Type B pancreatic cell (in vitro differentiated cells): ENCODE measurements around the gene DHX8. TPM values are rescaled to one million over a fixed set of nuclear protein-coding genes. Genes with fewer than 3 reads are reported as not detected.
A peak's percentile ranks its signal among the peaks of the same experiment; 100 is the strongest.
"Not testable (repeated sequence)": the region's sequence is repeated elsewhere in the genome, so short reads cannot be mapped to it uniquely, and the experiment has no call there.

Experiments used
- DNase-seq: peaks from one replicate; pipeline ENCODE4 v3.0.0; 2021; ENCODE audit warnings: mixed read lengths; ENCODE audit not compliant: unreplicated experiment; ENCODE audit errors: extremely low spot score
- H3K27ac Mint-ChIP-seq: 2 replicates; pipeline ENCODE4 v1.8.0; 2021; ENCODE audit warnings: mild to moderate bottlenecking, mixed read lengths
- H3K27me3 Mint-ChIP-seq: 2 replicates; pipeline ENCODE4 v1.8.0; 2021; ENCODE audit warnings: mixed read lengths
- H3K36me3 Mint-ChIP-seq: 2 replicates; pipeline ENCODE4 v1.8.0; 2021; ENCODE audit warnings: mixed read lengths
- H3K4me1 Mint-ChIP-seq: one replicate; pipeline ENCODE4 v1.8.0; 2021; ENCODE audit warnings: mixed read lengths; ENCODE audit not compliant: unreplicated experiment
- H3K4me3 Mint-ChIP-seq: 2 replicates; pipeline ENCODE4 v1.8.0; 2021; ENCODE audit warnings: mild to moderate bottlenecking, mixed read lengths
- H3K9me3 Mint-ChIP-seq: 2 replicates; pipeline ENCODE4 v1.8.0; 2021; ENCODE audit warnings: mixed read lengths
- total RNA-seq: library from RNA; stranded (reverse); gene quantifications from 2 replicates; pipeline ENCODE4 v1.2.1, GENCODE V29; 2021; ENCODE audit warnings: low replicate concordance
- TF ChIP-seq, protein P1 (sequence below): fragments of 200-600 bp; sonication (generic); conservative IDR thresholded peaks from 2 replicates; pipeline ENCODE4 v1.5.0; 2021; ENCODE audit warnings: antibody characterized with exemption, mild to moderate bottlenecking

Gene DHX8
- total RNA-seq, 1 donor from 2014 or later, result 56.8 TPM

DNA sequence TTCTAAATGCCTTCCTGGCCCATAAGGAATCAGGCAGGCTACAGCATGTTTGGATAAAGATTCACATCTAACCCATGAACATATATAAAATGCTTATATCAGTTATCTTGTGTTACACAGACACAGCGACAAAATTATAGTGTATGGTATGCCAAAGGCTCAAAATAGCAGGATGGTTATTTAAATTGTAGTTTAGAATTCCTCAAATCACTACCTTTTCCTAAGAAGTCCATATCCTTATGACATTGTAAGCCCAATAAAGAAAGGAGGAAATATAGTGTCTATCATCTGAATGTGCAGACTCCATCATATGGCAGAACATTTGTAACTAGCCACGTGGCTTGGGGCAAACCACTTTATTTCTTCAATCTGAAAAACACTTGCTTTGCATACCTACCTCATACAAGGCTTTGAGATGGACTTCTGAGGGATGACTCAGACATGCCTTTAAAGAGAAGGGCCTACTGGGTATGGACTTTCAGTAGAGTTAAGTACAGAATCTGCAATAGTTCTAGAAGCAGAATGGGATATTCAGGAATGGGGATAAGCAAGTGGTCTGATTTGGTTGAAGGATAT lies 12.1 kb upstream of the DHX8 start:
- Mint-ChIP-seq H3K4me3 (no peak overlapping the region), H3K27ac (no peak overlapping the region), H3K27me3 (no peaks in the 10 kb centered on the region), H3K9me3 (no peaks in the 10 kb centered on the region), H3K4me1 (peaks cover 19% of the 10 kb centered on the region), H3K36me3 (no peaks in the 10 kb centered on the region)
- TF ChIP-seq, protein P1, sequence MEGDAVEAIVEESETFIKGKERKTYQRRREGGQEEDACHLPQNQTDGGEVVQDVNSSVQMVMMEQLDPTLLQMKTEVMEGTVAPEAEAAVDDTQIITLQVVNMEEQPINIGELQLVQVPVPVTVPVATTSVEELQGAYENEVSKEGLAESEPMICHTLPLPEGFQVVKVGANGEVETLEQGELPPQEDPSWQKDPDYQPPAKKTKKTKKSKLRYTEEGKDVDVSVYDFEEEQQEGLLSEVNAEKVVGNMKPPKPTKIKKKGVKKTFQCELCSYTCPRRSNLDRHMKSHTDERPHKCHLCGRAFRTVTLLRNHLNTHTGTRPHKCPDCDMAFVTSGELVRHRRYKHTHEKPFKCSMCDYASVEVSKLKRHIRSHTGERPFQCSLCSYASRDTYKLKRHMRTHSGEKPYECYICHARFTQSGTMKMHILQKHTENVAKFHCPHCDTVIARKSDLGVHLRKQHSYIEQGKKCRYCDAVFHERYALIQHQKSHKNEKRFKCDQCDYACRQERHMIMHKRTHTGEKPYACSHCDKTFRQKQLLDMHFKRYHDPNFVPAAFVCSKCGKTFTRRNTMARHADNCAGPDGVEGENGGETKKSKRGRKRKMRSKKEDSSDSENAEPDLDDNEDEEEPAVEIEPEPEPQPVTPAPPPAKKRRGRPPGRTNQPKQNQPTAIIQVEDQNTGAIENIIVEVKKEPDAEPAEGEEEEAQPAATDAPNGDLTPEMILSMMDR, result no peak
- no peak for DNase-seq

DNA sequence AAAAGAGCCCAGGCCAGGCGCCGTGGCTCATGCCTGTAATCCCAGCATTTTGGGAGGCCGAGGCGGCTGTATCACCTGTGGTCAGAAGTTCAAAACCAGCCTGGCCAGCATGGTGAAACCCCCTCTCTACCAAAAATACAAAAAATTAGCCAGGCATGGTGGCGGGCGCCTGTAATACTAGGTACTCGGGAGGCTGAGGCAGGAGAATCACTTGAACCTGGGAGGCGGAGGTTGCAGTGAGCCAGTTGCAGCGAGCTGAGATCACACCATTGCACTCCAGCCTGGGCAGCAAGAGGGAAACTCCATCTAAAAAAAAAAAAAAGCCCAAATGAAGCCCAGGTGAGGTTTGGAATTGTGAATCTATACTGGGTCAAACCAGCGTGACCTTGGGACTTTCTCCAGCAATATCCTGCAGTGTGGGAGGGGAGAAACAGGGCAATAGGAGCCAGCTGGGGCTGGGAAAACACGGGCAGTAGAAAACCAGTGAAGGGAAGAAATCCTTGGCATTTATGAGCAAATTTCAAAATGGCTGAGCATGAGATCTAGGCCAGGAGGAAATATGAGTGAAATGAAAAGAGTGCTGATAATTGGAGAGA lies 8.2 kb upstream of the DHX8 start:
- H3K9me3 Mint-ChIP-seq, result no peaks in the 10 kb centered on the region

DNA sequence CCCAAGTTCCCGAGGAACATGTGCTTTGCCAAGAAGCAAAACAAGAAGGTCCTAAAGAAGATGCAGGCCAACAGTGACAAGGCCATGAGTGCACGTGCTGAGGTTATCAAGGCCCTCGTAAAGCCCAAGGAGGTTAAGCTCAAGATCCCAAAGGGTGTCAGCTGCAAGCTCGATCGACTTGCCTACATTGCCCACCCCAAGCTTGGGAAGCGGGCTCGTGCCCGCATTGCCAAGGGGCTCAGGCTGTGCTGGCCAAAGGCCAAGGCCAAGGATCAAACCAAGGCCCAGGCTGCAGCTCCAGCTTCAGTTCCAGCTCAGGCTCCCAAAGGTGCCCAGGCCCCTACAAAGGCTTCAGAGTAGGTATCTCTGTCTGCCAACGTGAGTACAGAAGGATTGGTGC lies 7.5 kb upstream of the DHX8 start:
- H3K27me3 Mint-ChIP-seq, H3K27ac Mint-ChIP-seq, H3K36me3 Mint-ChIP-seq, H3K9me3 Mint-ChIP-seq, DNase-seq, H3K4me3 Mint-ChIP-seq: not testable (repeated sequence)
- peaks cover 12% of the 10 kb centered on the region for H3K4me1 Mint-ChIP-seq

More for the DNA sequence above, 8.2 kb upstream of the DHX8 start:
- Mint-ChIP-seq H3K27me3 (no peaks in the 10 kb centered on the region), H3K4me3 (no peak overlapping the region), H3K27ac (no peak overlapping the region), H3K4me1 (peaks cover 10% of the 10 kb centered on the region), H3K36me3 (no peaks in the 10 kb centered on the region)
- TF ChIP-seq, protein P1, result no peak
- no peak for DNase-seq

DNA sequence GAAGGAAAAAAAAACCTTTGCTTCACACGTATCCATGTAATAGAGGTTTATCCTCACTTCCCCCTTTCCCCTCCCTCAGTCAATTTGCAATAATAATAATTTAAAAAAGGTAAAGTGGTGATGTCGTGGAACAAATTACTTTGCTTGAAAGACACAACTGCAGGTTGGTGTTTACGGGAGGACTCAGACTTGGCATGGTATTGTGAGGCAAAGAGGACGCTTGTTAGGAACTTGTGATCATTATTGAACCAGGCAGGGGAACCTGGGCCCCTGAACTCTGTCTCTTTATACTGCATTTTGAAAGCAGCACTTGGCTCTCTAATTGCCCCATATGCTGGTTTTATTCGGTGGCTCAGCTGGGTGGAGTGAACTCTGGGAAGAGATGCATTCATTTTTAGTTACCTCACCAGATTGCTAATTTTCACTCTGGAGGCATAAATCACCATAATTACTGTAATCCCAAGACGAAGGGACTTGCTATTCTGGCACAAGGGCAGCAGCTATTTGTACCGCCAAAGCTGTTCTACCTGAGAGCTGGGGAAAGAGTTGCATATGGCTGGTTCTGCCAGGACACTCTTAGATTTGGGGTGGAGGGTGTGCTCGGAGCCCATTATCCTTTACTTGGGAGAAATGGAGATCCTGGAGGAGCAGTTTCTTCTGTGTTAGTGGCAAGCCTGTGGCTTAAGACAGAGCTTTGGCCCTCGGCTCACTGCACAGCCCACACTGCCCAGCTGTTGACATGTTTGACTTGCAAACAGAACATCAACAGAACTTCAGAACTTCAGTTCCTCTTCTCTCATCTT lies 5.7 kb upstream of the DHX8 start:
- Mint-ChIP-seq H3K27me3 (no peaks in the 10 kb centered on the region), H3K4me1 (peaks cover 12% of the 10 kb centered on the region), H3K27ac (peak overlapping the region; percentile 16), H3K36me3 (no peaks in the 10 kb centered on the region), H3K9me3 (no peaks in the 10 kb centered on the region), H3K4me3 (no peak overlapping the region)
- DNase-seq, result no peak
- TF ChIP-seq, protein P1, result no peak

DNA sequence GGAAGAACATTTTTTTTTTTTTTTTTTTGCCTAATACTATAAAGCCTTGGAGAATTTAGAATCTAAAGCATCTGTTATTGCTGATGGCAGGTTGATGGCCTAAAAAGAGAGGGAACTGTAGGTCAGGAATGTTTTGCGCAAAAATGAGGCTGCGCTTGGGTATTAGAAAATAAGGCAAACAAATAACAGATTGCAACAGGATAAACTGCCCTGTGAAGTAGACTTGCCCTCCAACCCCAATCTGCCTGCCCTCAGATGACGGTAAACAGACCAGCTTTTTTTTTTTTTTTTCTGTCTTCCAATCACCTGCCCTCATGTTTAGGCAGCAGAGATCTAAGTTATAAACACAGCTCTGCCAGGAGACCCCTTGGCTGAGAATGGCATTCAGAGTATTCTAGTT lies 3.8 kb upstream of the DHX8 start:
- Mint-ChIP-seq H3K27ac (no peak overlapping the region), H3K36me3 (no peaks in the 10 kb centered on the region), H3K4me1 (peaks cover 22% of the 10 kb centered on the region), H3K9me3 (no peaks in the 10 kb centered on the region), H3K27me3 (no peaks in the 10 kb centered on the region), H3K4me3 (no peak overlapping the region)
- TF ChIP-seq, protein P1, result no peak
- DNase-seq, result no peak
